ENCODE data around the gene ARID3A. TPM values are rescaled to one million over a fixed set of nuclear protein-coding genes. Genes with fewer than 3 reads are reported as not detected.

The ARID3A gene
- total RNA-seq, 2 experiments from 2014 or later, result 18.7 to 22.1 TPM

GRCh38 chr19:972281-972680 is 46.4 kb downstream of the ARID3A start:
- intact Hi-C loops (cut with micrococcal nuclease), result no loop called here
- Mint-ChIP-seq H3K4me3 (no peak overlapping the region), H3K27ac (no peak overlapping the region), H3K9me3 (peaks cover 9% of the 10 kb centered on the region), H3K4me1 (ENCODE audit: low read depth) (no peaks in the 10 kb centered on the region), H3K27me3 (no peaks in the 10 kb centered on the region), H3K36me3 (ENCODE audit: low read depth) (peaks cover 18% of the 10 kb centered on the region)
- no peak for DNase-seq
- no peak for TF ChIP-seq CTCF (IDR thresholded peaks at IDR 0.05)
- POLR2A ChIA-PET, result no interaction called here
- CTCF ChIA-PET, result no interaction called here
- ATAC-seq, result no peak

- ATAC-seq, result no peak
- ChIA-PET POLR2A (interaction anchor here (0.5 kb wide), 1 partner anchor 10 kb away, joined by 3 read pairs; the partner anchor contains the start of gene WDR18), CTCF (interaction anchor here (1.0 kb wide), 1 partner anchor 8 kb away, joined by 6 read pairs; no protein-coding TSS in a partner anchor)
- peaks cover 9% of the 10 kb centered on the region for H3K9me3 Mint-ChIP-seq
- H3K36me3 Mint-ChIP-seq (ENCODE audit: low read depth), result peaks cover 15% of the 10 kb centered on the region
- TF ChIP-seq CTCF (IDR thresholded peaks at IDR 0.05), result no peak
- intact Hi-C loops (cut with micrococcal nuclease), result no loop called here
- no peak overlapping the region for H3K27ac Mint-ChIP-seq
- no peaks in the 10 kb centered on the region for H3K4me1 Mint-ChIP-seq (ENCODE audit: low read depth)
- H3K27me3 Mint-ChIP-seq, result no peaks in the 10 kb centered on the region
- no peak overlapping the region for H3K4me3 Mint-ChIP-seq
- DNase-seq, result no peak
These were observed 48.1 kb downstream of the ARID3A start for GRCh38 chr19:973726-974563.

GRCh38 chr19:974564-975257 is 48.9 kb downstream of the ARID3A start:
- Mint-ChIP-seq H3K4me1 (ENCODE audit: low read depth) (no peaks in the 10 kb centered on the region), H3K27me3 (no peaks in the 10 kb centered on the region), H3K9me3 (peaks cover 9% of the 10 kb centered on the region), H3K4me3 (no peak overlapping the region), H3K27ac (no peak overlapping the region), H3K36me3 (ENCODE audit: low read depth) (peaks cover 15% of the 10 kb centered on the region)
- ATAC-seq, result no peak
- TF ChIP-seq CTCF (IDR thresholded peaks at IDR 0.05), result no peak
- no peak for DNase-seq
- intact Hi-C loops (cut with micrococcal nuclease), result no loop called here
- POLR2A ChIA-PET, result no interaction called here
- CTCF ChIA-PET, result no interaction called here

GRCh38 chr19:976476-976875 is 50.6 kb downstream of the ARID3A start:
- H3K4me1 Mint-ChIP-seq (ENCODE audit: low read depth), result no peaks in the 10 kb centered on the region
- peaks cover 7% of the 10 kb centered on the region for H3K36me3 Mint-ChIP-seq (ENCODE audit: low read depth)
- TF ChIP-seq CTCF (IDR thresholded peaks at IDR 0.05), result no peak
- intact Hi-C loops (cut with micrococcal nuclease), result no loop called here
- ChIA-PET POLR2A (interaction anchor here (0.6 to 1.5 kb wide), 2 partner anchors 35 to 52 kb away, joined by 3 to 4 read pairs; no protein-coding TSS in a partner anchor), CTCF (interaction anchor here (1.1 to 1.6 kb wide), 2 partner anchors 113 to 206 kb away, joined by 3 to 4 read pairs; no protein-coding TSS in a partner anchor)
- no peaks in the 10 kb centered on the region for H3K27me3 Mint-ChIP-seq
- no peak overlapping the region for H3K27ac Mint-ChIP-seq
- H3K4me3 Mint-ChIP-seq, result no peak overlapping the region
- no peak for DNase-seq
- peaks cover 4% of the 10 kb centered on the region for H3K9me3 Mint-ChIP-seq
- no peak for ATAC-seq
